ENCODE measurements around the gene CMTM2. TPM values are rescaled to one million over a fixed set of nuclear protein-coding genes. Genes with fewer than 3 reads are reported as not detected.
A peak's percentile ranks its signal among the peaks of the same experiment; 100 is the strongest.

CMTM2 gene
- total RNA-seq, 1 donor from 2014 or later = 0.30 TPM

GRCh38 chr16:66547101-66547989, 31.9 kb upstream of the CMTM2 start:
- DNase-seq (ENCODE audit: low spot score) = no peak
- Mint-ChIP-seq H3K4me1 (ENCODE audit: low read depth) (peaks cover 39% of the 10 kb centered on the region), H3K27me3 (ENCODE audit: low read depth) (no peaks in the 10 kb centered on the region), H3K9me3 (no peaks in the 10 kb centered on the region), H3K36me3 (ENCODE audit: low read depth) (peaks cover 5% of the 10 kb centered on the region), H3K4me3 (ENCODE audit: low read depth) (no peak overlapping the region), H3K27ac (peak overlapping the region; percentile 33)
- intact Hi-C loops (cut with micrococcal nuclease) = no loop called here

- no peak overlapping the region for H3K4me3 Mint-ChIP-seq (ENCODE audit: low read depth)
- H3K27me3 Mint-ChIP-seq (ENCODE audit: low read depth) = no peaks in the 10 kb centered on the region
- no peaks in the 10 kb centered on the region for H3K9me3 Mint-ChIP-seq
- peak overlapping the region; percentile 85 for H3K27ac Mint-ChIP-seq
- no peak for DNase-seq (ENCODE audit: low spot score)
- intact Hi-C loops (cut with micrococcal nuclease) = no loop called here
- H3K4me1 Mint-ChIP-seq (ENCODE audit: low read depth) = peaks cover 39% of the 10 kb centered on the region
- peaks cover 10% of the 10 kb centered on the region for H3K36me3 Mint-ChIP-seq (ENCODE audit: low read depth)
Observed at GRCh38 chr16:66548068-66548467, 31.2 kb upstream of the CMTM2 start.

- DNase-seq (ENCODE audit: low spot score) = no peak
- H3K4me3 Mint-ChIP-seq (ENCODE audit: low read depth) = peak overlapping the region; percentile 62
- peaks cover 46% of the 10 kb centered on the region for H3K4me1 Mint-ChIP-seq (ENCODE audit: low read depth)
- H3K27ac Mint-ChIP-seq = peak overlapping the region; percentile 85
- peaks cover 18% of the 10 kb centered on the region for H3K36me3 Mint-ChIP-seq (ENCODE audit: low read depth)
- no peaks in the 10 kb centered on the region for H3K9me3 Mint-ChIP-seq
- intact Hi-C loops (cut with micrococcal nuclease) = no loop called here
- H3K27me3 Mint-ChIP-seq (ENCODE audit: low read depth) = no peaks in the 10 kb centered on the region
Observed at GRCh38 chr16:66548868-66549267, 30.4 kb upstream of the CMTM2 start.

GRCh38 chr16:66549284-66550131, 29.8 kb upstream of the CMTM2 start, which contains the start of gene TK2:
Gene TK2, minus strand, starts transcription at chr16:66550122. Its CDS starts 61 bp downstream, at chr16:66550061.
- H3K27ac Mint-ChIP-seq = peak within 1 kb of the TSS; percentile 85
- H3K36me3 Mint-ChIP-seq (ENCODE audit: low read depth) = peaks cover 24% of the 10 kb centered on the region
- no peaks in the 10 kb centered on the region for H3K27me3 Mint-ChIP-seq (ENCODE audit: low read depth)
- peak within 1 kb of the TSS; percentile 83 for H3K4me3 Mint-ChIP-seq (ENCODE audit: low read depth)
- no peaks in the 10 kb centered on the region for H3K9me3 Mint-ChIP-seq
- intact Hi-C loops (cut with micrococcal nuclease) = no loop called here
- H3K4me1 Mint-ChIP-seq (ENCODE audit: low read depth) = peaks cover 47% of the 10 kb centered on the region
- DNase-seq (ENCODE audit: low spot score) = peak; percentile 40

- intact Hi-C loops (cut with micrococcal nuclease) = no loop called here
- Mint-ChIP-seq H3K9me3 (no peaks in the 10 kb centered on the region), H3K4me1 (ENCODE audit: low read depth) (peaks cover 65% of the 10 kb centered on the region), H3K27me3 (ENCODE audit: low read depth) (no peaks in the 10 kb centered on the region), H3K27ac (peak overlapping the region; percentile 93), H3K36me3 (ENCODE audit: low read depth) (peaks cover 42% of the 10 kb centered on the region), H3K4me3 (ENCODE audit: low read depth) (peak overlapping the region; percentile 98)
- peak; percentile 43 for DNase-seq (ENCODE audit: low spot score)
Observed at GRCh38 chr16:66551348-66551759, 27.9 kb upstream of the CMTM2 start.

- peak overlapping the region; percentile 93 for H3K27ac Mint-ChIP-seq
- DNase-seq (ENCODE audit: low spot score) = no peak
- intact Hi-C loops (cut with micrococcal nuclease) = loop anchor here (1.0 to 2.0 kb wide), 5 partner anchors 11 to 53 kb away; no protein-coding TSS in a partner anchor
- no peaks in the 10 kb centered on the region for H3K27me3 Mint-ChIP-seq (ENCODE audit: low read depth)
- no peaks in the 10 kb centered on the region for H3K9me3 Mint-ChIP-seq
- H3K4me1 Mint-ChIP-seq (ENCODE audit: low read depth) = peaks cover 66% of the 10 kb centered on the region
- H3K4me3 Mint-ChIP-seq (ENCODE audit: low read depth) = peak overlapping the region; percentile 98
- peaks cover 42% of the 10 kb centered on the region for H3K36me3 Mint-ChIP-seq (ENCODE audit: low read depth)
Observed at GRCh38 chr16:66551788-66552285, 27.4 kb upstream of the CMTM2 start.

GRCh38 chr16:66552286-66553177, 26.7 kb upstream of the CMTM2 start, which contains the start of gene CKLF:
Gene CKLF, plus strand, starts transcription at chr16:66552576. Its CDS starts 140 bp downstream, at chr16:66552716.
- H3K4me3 Mint-ChIP-seq (ENCODE audit: low read depth) = peak within 1 kb of the TSS; percentile 98
- no peaks in the 10 kb centered on the region for H3K9me3 Mint-ChIP-seq
- peaks cover 41% of the 10 kb centered on the region for H3K36me3 Mint-ChIP-seq (ENCODE audit: low read depth)
- H3K27me3 Mint-ChIP-seq (ENCODE audit: low read depth) = no peaks in the 10 kb centered on the region
- DNase-seq (ENCODE audit: low spot score) = peak; percentile 94
- intact Hi-C loops (cut with micrococcal nuclease) = loop anchor here (1.0 to 2.0 kb wide), 5 partner anchors 11 to 53 kb away; no protein-coding TSS in a partner anchor
- H3K4me1 Mint-ChIP-seq (ENCODE audit: low read depth) = peaks cover 64% of the 10 kb centered on the region
- H3K27ac Mint-ChIP-seq = peak within 1 kb of the TSS; percentile 93

- peak overlapping the region; percentile 93 for H3K27ac Mint-ChIP-seq
- peak overlapping the region; percentile 98 for H3K4me3 Mint-ChIP-seq (ENCODE audit: low read depth)
- H3K36me3 Mint-ChIP-seq (ENCODE audit: low read depth) = peaks cover 45% of the 10 kb centered on the region
- H3K27me3 Mint-ChIP-seq (ENCODE audit: low read depth) = no peaks in the 10 kb centered on the region
- H3K9me3 Mint-ChIP-seq = no peaks in the 10 kb centered on the region
- intact Hi-C loops (cut with micrococcal nuclease) = loop anchor here (2.0 kb wide), 1 partner anchor 44 kb away; no protein-coding TSS in a partner anchor
- H3K4me1 Mint-ChIP-seq (ENCODE audit: low read depth) = peaks cover 64% of the 10 kb centered on the region
- DNase-seq (ENCODE audit: low spot score) = no peak
Observed at GRCh38 chr16:66553223-66553622, 26.0 kb upstream of the CMTM2 start.

- H3K4me1 Mint-ChIP-seq (ENCODE audit: low read depth) = peaks cover 62% of the 10 kb centered on the region
- peak overlapping the region; percentile 98 for H3K4me3 Mint-ChIP-seq (ENCODE audit: low read depth)
- H3K27ac Mint-ChIP-seq = no peak overlapping the region
- DNase-seq (ENCODE audit: low spot score) = no peak
- H3K36me3 Mint-ChIP-seq (ENCODE audit: low read depth) = peaks cover 53% of the 10 kb centered on the region
- intact Hi-C loops (cut with micrococcal nuclease) = no loop called here
- H3K27me3 Mint-ChIP-seq (ENCODE audit: low read depth) = no peaks in the 10 kb centered on the region
- no peaks in the 10 kb centered on the region for H3K9me3 Mint-ChIP-seq
Observed at GRCh38 chr16:66554021-66554420, 25.2 kb upstream of the CMTM2 start.

GRCh38 chr16:66554495-66554894, 24.8 kb upstream of the CMTM2 start:
- H3K4me3 Mint-ChIP-seq (ENCODE audit: low read depth) = peak overlapping the region; percentile 98
- peaks cover 58% of the 10 kb centered on the region for H3K36me3 Mint-ChIP-seq (ENCODE audit: low read depth)
- peaks cover 64% of the 10 kb centered on the region for H3K4me1 Mint-ChIP-seq (ENCODE audit: low read depth)
- intact Hi-C loops (cut with micrococcal nuclease) = no loop called here
- H3K9me3 Mint-ChIP-seq = no peaks in the 10 kb centered on the region
- H3K27me3 Mint-ChIP-seq (ENCODE audit: low read depth) = no peaks in the 10 kb centered on the region
- no peak for DNase-seq (ENCODE audit: low spot score)
- no peak overlapping the region for H3K27ac Mint-ChIP-seq

GRCh38 chr16:66560107-66560506, 19.2 kb upstream of the CMTM2 start:
- H3K9me3 Mint-ChIP-seq = no peaks in the 10 kb centered on the region
- intact Hi-C loops (cut with micrococcal nuclease) = no loop called here

More at GRCh38 chr16:66560107-66560506, 19.2 kb upstream of the CMTM2 start:
- H3K27ac Mint-ChIP-seq = peak overlapping the region; percentile 8
- H3K4me3 Mint-ChIP-seq (ENCODE audit: low read depth) = no peak overlapping the region
- no peak for DNase-seq (ENCODE audit: low spot score)
- H3K4me1 Mint-ChIP-seq (ENCODE audit: low read depth) = peaks cover 65% of the 10 kb centered on the region
- no peaks in the 10 kb centered on the region for H3K27me3 Mint-ChIP-seq (ENCODE audit: low read depth)
- H3K36me3 Mint-ChIP-seq (ENCODE audit: low read depth) = peaks cover 71% of the 10 kb centered on the region
